ENCODE results near the gene REST.
"Not testable (repeated sequence)": the region's sequence is repeated elsewhere in the genome, so short reads cannot be mapped to it uniquely, and the experiment has no call there.

Gene REST

DNA sequence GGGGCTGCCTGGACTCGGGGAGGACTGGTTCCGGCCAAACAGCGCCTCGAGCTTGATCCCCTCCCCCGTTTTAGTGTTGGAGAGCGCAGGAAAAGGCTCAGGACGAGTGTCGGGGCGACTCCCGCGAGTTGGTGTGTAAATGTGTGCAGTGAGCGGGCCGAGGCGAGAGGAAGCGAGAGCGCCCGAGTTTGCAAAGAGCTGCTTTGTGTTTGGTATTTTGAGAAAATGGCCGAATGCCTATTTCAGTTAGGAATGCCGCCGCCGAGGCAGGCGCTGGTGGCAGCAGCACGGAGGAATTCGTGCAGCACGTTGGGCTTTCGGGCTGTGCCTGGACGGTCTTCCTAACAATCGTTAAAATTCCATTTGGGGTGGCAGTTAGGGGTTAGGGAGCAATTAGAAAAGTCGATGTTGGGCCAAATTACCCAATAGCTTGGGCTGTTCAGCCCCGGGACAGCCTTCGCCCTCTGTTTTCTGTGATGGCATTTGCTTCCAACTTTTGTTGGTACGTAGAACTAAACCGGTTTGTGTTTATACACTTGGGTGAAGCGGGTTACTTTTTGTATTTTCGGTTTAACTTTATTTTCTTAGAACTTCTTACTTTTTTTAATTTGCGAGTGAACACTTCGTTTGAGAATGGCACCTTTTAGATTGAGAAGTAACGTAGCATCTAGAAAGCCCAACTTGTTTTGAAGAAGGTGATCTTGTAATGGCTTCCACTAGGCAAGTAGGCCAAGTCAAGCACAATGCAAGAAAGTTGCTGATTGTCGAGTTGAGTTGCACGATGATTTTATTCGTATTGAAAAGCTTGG lies 1.6 kb downstream of the REST start:
- DNase-seq: no peak

DNA sequence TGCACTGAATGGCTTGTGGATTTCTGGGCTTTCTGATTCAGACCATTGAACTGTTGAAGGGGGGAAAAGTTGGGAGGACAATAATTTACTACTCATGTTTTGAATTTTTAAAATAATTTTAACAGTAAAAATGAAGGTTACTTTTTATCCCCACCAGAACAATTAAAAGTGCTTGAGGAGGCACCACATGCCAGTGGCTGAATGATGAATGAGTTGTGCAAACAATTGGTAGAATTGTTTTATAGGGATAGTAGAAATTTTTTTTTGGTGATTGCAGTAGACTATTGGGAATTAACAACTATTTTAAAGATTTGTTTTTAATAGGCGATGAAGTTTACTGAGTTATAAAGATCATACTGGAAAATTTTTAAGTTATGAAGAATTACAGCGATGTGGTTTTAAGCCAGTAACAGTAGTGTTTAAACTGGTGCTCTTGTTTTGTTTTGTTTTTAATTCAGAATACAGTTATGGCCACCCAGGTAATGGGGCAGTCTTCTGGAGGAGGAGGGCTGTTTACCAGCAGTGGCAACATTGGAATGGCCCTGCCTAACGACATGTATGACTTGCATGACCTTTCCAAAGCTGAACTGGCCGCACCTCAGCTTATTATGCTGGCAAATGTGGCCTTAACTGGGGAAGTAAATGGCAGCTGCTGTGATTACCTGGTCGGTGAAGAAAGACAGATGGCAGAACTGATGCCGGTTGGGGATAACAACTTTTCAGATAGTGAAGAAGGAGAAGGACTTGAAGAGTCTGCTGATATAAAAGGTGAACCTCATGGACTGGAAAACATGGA lies 2.7 kb downstream of the REST start:
- no peak for DNase-seq

DNA sequence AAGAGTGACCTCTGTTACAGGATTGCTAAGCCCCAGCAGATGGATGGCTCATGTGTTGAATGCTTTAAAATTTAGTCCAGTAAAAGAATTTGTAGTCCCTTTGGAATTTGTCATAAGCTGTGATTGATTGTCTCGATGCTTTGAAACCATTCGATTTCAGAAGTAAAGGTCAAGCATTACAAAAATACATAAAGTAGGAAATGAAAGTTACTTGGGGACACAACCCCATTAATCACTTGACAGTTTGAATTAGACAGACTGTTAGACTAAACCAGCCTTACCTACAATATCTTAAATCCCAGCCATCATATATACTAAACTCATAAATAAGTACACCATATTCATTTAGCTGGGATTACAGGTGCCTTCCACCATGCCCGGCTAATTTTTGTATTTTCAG lies 6.6 kb downstream of the REST start:
- DNase-seq: no peak

DNA sequence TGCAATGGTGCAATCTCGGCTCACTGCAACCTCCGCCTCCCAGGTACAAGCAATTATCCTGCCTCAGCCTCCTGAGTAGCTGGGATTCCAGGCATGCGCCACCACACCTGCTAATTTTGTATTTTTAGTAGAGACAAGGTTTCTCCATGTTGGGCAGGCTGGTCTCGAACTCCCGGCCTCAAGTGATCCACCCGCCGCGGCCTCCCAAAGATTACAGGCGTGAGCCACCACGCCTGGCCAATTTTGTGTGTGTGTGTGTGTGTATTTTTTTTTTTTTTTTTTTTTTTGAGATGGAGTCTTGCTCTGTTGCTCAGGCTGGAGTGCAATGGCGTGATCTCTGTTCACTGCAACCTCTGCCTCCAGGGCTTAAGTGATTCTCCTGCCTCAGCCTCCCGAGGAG lies 7.3 kb downstream of the REST start:
- not testable (repeated sequence) for DNase-seq

DNA sequence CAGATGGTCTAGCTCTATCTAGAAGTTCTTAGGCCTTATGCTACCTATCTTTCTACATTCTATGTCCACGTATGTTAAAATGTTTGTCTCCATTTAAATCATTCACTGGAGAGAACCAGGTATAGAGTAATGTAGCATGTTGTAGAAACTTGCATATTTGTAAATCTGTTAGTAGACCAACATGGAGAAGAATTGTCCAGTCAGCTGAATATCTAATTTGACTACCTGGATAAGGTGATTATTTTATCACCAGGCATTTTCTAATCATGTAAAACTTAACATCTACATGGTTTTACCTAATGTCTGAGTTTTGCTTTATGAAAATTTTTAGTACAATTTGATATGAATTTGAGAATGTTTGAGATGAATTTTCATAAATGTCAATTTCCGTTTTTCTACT lies 19.5 kb downstream of the REST start:
- DNase-seq: no peak

DNA sequence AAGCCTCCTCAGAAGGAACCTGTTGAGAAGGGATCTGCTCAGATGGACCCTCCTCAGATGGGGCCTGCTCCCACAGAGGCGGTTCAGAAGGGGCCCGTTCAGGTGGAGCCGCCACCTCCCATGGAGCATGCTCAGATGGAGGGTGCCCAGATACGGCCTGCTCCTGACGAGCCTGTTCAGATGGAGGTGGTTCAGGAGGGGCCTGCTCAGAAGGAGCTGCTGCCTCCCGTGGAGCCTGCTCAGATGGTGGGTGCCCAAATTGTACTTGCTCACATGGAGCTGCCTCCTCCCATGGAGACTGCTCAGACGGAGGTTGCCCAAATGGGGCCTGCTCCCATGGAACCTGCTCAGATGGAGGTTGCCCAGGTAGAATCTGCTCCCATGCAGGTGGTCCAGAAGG lies 22.9 kb downstream of the REST start:
- no peak for DNase-seq

DNA sequence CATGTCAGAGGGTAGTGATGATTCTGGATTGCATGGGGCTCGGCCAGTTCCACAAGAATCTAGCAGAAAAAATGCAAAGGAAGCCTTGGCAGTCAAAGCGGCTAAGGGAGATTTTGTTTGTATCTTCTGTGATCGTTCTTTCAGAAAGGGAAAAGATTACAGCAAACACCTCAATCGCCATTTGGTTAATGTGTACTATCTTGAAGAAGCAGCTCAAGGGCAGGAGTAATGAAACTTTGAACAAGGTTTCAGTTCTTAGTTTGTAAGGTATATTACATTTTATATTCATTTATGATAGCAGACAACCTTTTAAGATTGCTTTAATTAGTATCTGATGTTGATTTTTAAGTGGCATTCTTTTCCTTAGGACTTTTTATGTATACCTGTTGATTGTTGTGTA lies 24.2 kb downstream of the REST start:
- no peak for DNase-seq

DNA sequence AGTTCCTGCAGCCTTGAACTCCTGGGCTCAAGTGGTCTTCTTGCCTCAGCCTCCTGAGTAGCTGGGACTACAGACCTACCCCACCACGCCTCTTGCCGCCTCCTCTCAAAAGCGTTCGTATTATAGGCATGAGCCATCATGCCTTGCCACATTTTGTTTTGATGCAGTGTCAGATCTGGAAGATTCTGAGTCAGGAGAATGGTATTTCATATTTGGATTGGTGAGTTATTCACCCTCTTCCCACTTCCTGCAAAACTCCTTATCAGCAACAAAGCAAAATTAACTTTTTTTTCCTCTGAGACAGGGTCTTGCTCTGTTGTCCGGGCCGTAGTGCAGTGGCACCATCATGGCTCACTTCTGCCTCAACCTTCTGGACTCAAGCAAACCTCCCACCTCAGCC lies 29.6 kb downstream of the REST start:
- DNase-seq: no peak

DNA sequence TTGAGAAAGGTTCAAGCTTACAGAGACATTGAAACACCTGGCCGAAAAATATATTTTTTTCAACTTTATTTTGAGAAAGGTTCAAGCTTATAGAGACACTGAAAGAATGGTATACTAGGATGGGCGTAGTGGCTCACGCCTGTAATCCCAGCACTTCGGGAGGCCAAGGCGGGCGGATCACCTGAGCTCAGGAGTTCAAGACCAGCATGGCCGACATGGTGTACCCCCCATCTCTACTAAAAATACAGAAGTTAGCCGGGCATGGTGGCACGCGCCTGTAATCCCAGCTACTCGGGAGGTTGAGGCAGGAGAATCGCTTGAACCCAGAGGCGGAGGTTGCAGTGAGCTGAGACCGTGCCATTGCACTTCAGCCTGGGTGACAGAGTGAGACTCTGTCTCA lies 32.1 kb downstream of the REST start:
- DNase-seq: not testable (repeated sequence)

DNA sequence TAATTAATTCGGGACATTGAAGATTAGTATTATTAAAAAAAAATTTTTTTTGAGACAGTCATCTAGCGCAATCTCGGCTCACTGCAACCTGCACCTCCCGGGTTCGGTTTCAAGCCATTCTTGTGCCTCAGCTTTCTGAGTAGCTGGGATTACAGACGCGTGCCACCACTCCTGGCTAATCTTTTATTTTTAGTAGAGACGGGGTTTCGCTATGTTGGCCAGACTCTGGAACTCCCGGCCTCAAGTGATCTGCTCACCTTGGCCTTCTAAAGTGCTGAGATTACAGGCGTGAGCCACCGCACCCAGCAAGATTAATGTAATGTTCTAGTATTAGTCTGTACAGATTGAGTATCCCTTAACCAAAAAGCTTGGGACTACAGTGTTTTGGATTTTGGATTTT lies 32.7 kb downstream of the REST start:
- no peak for DNase-seq

DNA sequence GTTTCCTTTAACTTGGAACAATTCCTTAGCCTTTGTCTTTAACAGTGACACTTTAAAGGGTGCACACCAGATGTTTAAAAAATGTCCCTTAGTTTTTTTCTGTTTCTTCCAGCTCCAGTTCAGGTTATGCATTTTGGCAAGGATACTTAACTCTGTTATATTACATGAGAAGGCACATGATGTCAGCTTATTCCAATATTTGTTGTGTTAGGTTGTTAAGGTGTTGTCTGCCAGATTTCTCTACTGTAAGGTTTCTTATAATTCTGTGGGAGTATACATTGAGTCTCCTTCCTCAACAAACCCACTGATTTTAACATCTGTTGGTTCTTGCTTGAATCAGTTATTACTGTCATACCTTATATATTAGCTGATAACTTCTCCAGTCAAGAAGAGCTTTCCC lies 33.3 kb downstream of the REST start:
- DNase-seq: no peak

DNA sequence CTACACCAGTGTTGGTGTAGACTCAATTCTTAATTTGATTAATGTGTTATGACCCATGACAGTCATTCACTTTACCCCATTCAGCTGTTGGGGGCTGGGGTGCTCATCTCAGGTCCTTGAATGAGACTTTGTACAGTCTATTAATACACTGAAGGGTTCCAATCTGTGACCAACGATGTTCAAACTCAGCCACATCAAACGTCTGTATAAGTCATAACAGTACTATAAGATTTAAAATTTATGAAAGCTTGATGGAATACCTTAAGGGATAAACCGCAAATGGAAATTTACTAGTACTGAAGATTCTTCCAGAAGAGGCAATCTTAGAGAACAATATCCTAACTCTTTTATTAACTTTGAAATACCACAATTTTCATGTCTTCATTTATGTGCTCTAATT lies 33.7 kb downstream of the REST start:
- DNase-seq: no peak

DNA sequence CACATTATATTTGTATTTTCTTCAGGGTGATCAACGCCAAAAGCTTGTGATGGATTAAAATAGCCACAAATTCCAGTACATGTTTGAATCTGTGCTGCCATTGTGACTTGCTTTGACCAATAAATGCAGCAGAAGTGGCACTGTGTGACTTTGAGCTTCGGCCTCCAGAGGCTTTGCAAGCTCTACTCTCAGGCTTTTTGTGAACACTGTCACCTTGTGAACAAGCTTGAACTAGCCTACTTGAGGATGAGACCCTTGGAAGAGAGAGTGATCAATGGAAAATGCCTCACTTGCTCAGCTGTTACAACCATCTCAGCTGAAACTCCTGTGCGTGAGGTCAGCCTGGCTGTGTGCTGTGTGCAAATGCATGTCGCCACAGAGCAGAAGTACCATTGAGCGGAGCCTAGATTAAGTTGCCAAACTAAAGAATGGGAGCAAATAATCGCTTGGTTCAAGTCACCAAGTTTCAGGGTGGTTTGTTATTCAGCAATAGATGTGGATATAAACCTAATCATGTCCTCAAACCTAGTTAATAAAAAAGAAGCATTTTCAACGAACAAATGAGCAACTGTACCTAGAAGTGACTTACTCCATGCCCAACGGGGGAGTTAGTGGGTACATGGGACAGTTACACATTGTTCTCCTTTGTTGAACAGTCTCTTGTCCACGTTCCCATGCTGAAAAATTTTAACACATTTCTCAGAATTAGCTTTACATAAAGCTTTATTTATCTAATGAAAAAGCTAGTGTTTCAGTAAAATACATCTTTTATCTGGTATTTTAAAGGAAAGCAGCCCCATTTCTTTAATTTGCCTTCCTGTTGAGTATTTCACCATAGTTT lies 46.2 kb downstream of the REST start:
- no peak for DNase-seq

DNA sequence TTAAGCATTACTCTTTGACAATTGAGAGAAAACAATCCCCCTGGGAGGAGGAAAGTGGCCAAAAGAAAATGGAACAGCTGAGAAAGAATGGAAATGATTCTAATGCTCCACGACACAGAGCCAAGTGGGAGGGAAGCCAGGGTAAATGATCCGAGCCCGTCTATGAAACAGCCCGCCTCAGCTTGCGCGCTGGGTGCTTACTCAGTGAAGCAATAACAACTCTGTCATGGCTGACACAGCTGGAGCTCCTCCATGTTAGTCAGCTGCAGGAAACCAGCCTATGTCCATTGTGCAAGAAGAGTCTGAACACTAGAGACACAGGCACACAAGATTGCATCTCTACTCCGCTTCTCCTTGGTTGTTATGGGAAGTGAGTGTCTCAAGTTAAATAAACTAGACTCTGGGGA lies 50.4 kb downstream of the REST start:
- peak; percentile 54 for DNase-seq

DNA sequence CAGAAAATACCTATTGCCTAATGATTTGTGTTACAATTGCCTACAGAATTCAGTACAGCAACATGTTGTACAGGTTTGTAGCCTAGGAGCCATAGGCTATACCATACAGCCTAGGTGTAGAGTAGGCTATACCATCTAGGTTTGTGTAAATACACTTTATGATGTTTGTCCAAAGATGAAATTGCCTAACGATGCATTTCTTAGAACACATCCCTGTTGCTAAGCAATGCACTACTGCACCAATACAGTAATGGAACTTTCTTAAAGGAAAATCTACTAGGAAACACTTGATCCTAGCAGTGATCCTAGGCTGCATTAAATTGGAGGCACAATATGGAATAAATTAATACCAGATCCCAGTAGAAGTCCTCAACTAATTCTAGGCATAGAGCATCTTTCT lies 51.4 kb downstream of the REST start:
- no peak for DNase-seq

DNA sequence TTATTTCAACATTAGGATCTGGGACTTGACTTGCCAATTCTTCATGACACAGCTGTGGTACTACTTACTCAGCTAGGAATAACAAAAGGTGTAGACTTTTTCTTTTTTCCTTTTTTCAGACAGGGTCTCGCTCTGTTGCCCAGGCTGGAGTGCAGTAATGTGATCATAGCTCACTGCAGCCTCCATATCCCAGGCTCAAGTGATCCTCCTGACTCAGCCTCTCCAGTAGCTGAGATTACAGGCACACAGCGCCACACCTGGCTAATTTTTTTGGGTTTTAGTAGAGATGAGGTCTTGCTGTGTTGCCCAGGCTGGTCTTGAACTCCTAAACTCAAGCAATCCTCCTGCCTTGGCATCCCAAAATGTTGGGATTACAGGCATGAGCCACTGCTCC lies 53.4 kb downstream of the REST start:
- no peak for DNase-seq

DNA sequence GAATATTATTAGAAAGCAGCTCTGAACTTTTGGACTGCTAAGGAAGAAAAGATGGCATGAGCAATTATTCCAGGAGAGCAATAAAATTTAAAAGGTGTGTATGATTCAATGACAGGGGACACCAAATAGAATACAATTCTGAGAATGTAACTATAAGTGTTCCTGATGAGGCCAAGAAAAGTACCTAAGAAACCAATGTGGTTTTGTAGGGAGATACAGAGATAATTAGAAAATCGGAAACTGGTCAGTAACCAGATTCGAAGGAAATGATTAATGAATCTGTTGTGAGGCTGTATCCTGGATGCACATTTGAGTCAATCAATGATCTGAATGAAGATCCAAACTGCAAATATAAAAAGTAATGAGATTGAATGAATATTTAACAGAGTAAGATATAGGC lies 63.7 kb downstream of the REST start:
- no peak for DNase-seq

DNA sequence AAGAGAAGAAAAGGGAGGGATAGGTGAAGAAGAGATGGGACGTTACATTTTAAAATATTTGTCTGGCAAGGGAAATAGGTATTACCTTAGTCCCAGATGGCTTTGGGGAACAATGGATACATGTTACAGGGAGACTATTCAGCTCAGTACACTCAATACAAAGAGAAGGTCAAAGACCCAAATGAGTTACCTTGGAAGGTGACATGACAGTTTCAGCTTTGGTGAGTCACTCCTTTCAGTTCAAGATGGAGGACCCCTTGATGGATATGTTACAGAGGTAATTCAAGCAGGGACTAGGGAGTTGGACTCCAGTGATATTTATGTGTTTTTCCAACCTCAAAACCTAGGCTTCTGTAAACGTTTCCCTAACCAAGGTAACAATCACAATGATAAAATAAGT lies 64.7 kb downstream of the REST start:
- DNase-seq: no peak

DNA sequence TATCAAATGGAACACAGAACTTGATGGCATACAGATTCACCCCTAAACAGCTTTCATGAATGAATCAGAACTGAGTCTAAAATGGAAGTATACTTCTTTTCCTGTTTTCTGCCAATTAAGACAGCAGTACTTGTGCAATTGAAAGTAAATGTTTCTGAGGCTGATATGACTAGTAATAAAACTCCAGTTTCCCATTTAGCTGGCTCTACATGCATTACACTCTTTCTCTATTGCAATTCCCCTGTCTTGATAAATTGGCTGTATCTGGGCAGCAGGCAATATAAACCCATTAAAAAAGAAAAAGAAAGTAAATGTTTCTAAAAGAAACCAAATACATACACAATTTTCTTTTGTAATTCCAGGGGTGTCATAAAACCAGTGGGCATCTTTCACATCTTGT lies 65.1 kb downstream of the REST start:
- no peak for DNase-seq

DNA sequence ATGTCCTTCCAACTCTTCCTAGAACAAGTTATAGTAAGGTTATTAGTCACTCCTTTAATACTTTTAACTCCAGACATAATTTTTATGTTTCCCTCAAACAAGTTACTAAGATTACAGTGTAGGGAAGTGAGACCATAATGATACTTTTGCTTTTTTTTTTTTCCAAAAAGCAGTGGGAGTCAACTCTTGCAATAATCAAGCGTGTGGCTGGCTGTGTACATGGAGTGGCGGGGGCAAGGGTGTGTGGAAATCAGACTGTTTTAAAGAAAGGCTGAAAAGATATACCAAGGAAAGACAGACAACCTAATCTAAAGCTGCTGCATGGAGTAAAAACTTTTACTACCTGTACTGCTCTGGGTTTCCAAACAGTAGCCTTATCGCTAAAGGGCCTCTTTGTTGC lies 65.6 kb downstream of the REST start:
- DNase-seq: no peak

DNA sequence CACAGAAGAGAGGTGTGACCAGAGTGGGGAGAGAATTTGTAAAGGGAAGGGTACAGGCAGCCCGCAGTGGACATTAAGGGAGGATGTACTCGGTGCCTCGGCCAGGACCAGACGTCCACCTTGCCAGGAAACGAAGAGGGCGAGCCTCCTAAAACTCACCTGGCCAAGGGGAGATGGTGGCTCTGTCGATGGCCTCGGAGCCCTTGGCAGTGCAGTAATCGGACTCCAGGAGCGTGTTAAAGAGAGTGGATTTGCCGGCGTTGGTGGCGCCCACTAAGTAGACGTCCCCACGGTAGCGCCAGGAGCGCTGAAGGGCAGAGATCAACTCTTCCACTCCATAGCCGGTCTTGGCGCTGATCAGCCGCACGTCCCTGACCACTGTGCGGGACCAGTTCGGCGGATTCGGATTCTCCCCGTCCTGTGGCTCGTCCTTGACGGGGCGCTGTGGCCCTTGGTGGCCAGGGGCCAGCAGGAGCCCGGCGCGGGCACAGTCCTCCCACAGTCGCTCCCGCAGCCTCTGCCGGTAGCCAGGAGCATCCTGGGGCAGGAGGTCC lies 68.7 kb downstream of the REST start:
- DNase-seq: no peak

DNA sequence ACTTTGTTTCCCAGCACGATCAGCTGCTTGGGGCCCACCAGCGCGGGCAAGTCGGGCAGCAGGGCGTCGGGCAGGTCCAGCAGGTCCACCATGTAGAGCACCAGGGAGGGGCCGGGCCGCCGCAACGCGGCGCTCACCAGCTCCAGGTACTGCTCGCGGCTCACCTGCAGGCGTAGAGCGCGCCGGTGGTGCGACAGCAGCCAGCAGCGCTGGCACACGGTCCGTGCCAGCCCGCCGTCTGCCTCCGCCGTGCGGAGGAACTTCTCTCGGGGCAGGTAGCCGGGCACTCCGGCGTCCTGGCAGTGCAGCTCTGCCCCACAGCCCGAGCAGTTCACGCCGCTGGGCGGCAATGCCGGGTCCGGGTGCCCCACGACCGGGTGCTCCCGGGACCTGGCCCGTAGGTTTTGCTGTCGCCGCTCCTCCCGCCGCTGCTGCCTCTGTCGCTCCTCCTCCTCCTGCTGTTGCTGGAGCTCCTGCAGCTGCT lies 69.2 kb downstream of the REST start:
- DNase-seq: no peak
